Activated T-helper 17 cell treated with anti-CD3 and anti-CD28 coated beads, Interleukin-2, amount 50 U/mL, for 72 hours (primary cell): ENCODE measurements around the gene CDCP2. TPM values are rescaled to one million over a fixed set of nuclear protein-coding genes. Genes with fewer than 3 reads are reported as not detected.

ENCODE experiments used
- ATAC-seq: fragments of 150-1000 bp; cut with Tn5 transposase; replicated peaks from 2 replicates; pipeline ENCODE4 v1.10.0; 2021; ENCODE audit warnings: mild to moderate bottlenecking, moderate library complexity
- H3K27ac Mint-ChIP-seq: one replicate; pipeline ENCODE4 v1.8.0; 2022; ENCODE audit warnings: mixed read lengths
- H3K27me3 Mint-ChIP-seq: one replicate; pipeline ENCODE4 v1.8.0; 2022; ENCODE audit warnings: mixed read lengths
- H3K36me3 Mint-ChIP-seq: one replicate; pipeline ENCODE4 v1.8.0; 2022; ENCODE audit warnings: low read depth, mild to moderate bottlenecking, mixed read lengths
- H3K4me1 Mint-ChIP-seq: one replicate; pipeline ENCODE4 v1.8.0; 2022; ENCODE audit warnings: mixed read lengths
- H3K4me3 Mint-ChIP-seq: one replicate; pipeline ENCODE4 v1.8.0; 2022; ENCODE audit warnings: mild to moderate bottlenecking, mixed read lengths
- H3K9me3 Mint-ChIP-seq: one replicate; pipeline ENCODE4 v1.8.0; 2022; ENCODE audit warnings: mixed read lengths
- total RNA-seq, 2 donors: library from RNA; stranded (reverse); gene quantifications; one replicate each; pipeline ENCODE4 v1.2.3, GENCODE V29; 2022

CDCP2 gene
- total RNA-seq, 2 donors from 2014 or later: 0.16 TPM; not detected in 1

GRCh38 chr1:54086754-54087153 is 66.0 kb downstream of the CDCP2 start:
- peaks cover 37% of the 10 kb centered on the region for H3K36me3 Mint-ChIP-seq
- H3K4me1 Mint-ChIP-seq: peaks cover under 1% of the 10 kb centered on the region
- no peak overlapping the region for H3K27ac Mint-ChIP-seq
- no peak for ATAC-seq
- H3K27me3 Mint-ChIP-seq: no peaks in the 10 kb centered on the region
- no peaks in the 10 kb centered on the region for H3K9me3 Mint-ChIP-seq
- no peak overlapping the region for H3K4me3 Mint-ChIP-seq

GRCh38 chr1:54084794-54085193 is 68.0 kb downstream of the CDCP2 start:
- H3K36me3 Mint-ChIP-seq: peaks cover 37% of the 10 kb centered on the region
- peaks cover 5% of the 10 kb centered on the region for H3K4me1 Mint-ChIP-seq
- no peak overlapping the region for H3K4me3 Mint-ChIP-seq
- no peaks in the 10 kb centered on the region for H3K9me3 Mint-ChIP-seq
- H3K27me3 Mint-ChIP-seq: no peaks in the 10 kb centered on the region
- no peak for ATAC-seq
- no peak overlapping the region for H3K27ac Mint-ChIP-seq

Other genes starting within 250 kb of the CDCP2 start
- gene IFT25, start 207.3 kb downstream of the CDCP2 start, total RNA-seq: 10 to 100 TPM; 71.3 to 99.6 TPM
- 10 to 100 TPM; 25.2 to 28.5 TPM for gene LRRC42, start 206.7 kb downstream of the CDCP2 start, total RNA-seq
- gene LDLRAD1, start 134.8 kb downstream of the CDCP2 start, total RNA-seq: not detected
- gene TMEM59, start 99.8 kb downstream of the CDCP2 start, total RNA-seq: 100 to 1,000 TPM; 173 to 188 TPM
- 10 to 100 TPM; 14.7 to 15.2 TPM for gene TCEANC2, start 99.4 kb downstream of the CDCP2 start, total RNA-seq
- gene CYB5RL, start 47.0 kb upstream of the CDCP2 start, total RNA-seq: 10 to 100 TPM; 11.9 to 12.7 TPM
- 100 to 1,000 TPM; 115 to 164 TPM for gene MRPL37, start 47.2 kb upstream of the CDCP2 start, total RNA-seq